GM12873 (cell line): ENCODE results near the gene WDFY3.
A peak's percentile ranks its signal among the peaks of the same experiment; 100 is the strongest.

ENCODE experiments used
- CTCF ChIP-seq: IDR thresholded peaks from 2 replicates; pipeline ENCODE4 v1.5.1; 2012; ENCODE audit warnings: low read depth, mild to moderate bottlenecking, moderate library complexity, low read length, control low read depth; ENCODE audit not compliant: insufficient read depth; ENCODE audit errors: missing control alignments

Gene WDFY3

DNA sequence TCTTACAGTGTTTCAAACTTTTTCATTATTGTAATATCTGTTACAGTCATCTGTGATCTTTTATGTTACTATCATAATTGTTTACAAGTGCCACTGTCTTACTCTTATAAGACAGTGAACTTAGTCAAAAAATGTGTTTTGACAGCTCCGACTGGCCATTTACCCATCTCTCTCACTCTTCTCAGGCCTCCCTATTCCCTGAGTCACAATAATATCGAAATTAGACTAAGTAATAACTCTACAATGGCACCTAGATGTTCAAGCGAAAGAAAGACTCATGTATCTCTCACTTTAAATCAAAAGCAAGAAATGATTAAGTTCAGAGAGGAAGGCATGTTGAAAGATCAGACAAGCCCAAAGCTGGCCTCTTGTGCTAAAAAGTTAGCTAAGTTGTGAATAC, 199.3 kb downstream of the WDFY3 start:
- no peak for TF ChIP-seq CTCF

DNA sequence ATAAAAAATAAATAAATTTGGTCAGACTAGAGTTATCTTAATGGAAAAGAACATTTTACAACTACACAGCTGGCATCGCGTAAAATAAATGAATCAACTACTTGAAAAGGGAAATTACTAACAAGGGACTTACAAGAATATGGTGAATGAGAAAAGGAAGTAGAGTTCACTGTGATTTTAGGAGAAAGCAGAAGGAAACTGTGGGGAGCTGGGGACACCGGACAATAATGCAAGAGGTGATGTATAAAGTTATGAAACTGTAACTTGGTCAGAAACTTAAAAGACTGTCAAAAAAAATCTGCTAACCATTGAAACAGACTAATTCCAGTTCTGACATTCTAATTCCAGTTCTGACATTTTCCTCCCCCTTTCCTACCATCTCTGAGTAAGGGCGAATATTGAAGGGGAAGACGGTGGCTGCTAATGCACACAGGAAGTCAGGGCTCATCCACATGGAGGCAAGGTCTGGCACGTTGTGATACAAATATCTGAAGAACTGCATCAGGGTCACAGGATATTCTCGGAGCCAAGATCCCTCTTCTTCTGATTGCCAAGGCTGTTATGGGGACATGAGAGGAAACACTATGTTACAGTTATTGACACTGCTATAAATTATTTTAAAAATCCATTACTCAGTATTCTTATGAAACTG, 213.0 kb downstream of the WDFY3 start:
- no peak for TF ChIP-seq CTCF

GRCh38 chr4:84751707-84752106, 214.8 kb downstream of the WDFY3 start:
- TF ChIP-seq CTCF, result no peak

- TF ChIP-seq CTCF, result no peak
Observed at GRCh38 chr4:84750960-84751283, 215.6 kb downstream of the WDFY3 start.

- TF ChIP-seq CTCF, result peak; percentile 59
Observed at GRCh38 chr4:84750260-84750959, 216.1 kb downstream of the WDFY3 start.

GRCh38 chr4:84740057-84740456, 226.4 kb downstream of the WDFY3 start:
- no peak for TF ChIP-seq CTCF

DNA sequence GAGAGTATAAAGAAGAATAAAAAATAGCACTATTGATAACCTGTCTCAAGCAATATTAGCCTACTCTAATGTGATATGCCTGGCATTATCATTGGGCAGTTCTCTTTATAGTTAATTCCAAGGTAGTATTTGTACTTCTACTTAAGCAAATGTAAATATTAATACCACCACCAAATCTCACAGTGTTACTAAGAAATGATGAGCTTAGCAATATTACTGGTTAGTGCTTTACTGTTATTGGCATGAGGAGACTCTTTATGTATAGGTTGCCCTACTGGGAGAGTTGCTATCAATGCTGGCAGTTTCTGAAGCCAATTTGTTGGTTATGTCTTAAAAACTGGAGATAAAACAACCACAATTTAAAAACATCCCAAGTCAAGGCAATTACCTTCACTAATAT, 227.9 kb downstream of the WDFY3 start:
- no peak for TF ChIP-seq CTCF
